OCI-LY7 (cell line): ENCODE measurements around the gene SEZ6L. TPM values are rescaled to one million over a fixed set of nuclear protein-coding genes. Genes with fewer than 3 reads are reported as not detected.

Experiments
- BruUV-seq: library from RNA; stranded (reverse); fragments of 400-500 nt; replicated peaks from 2 replicates; lab custom pipeline; 2021; lab: Mats Ljungman, UMichigan
- CTCF ChIA-PET: fragments of 300-600 bp; sonication (Branson Sonifier 250); formaldehyde crosslinking; loops from one replicate; lab custom pipeline; 2022; ENCODE audit warnings: antibody characterized with exemption; ENCODE audit not compliant: unreplicated experiment; lab: Charles Lee
- POLR2A ChIA-PET: fragments of 300-600 bp; sonication (Branson Sonifier 250); formaldehyde crosslinking; loops from one replicate; lab custom pipeline; 2022; ENCODE audit warnings: antibody characterized with exemption; lab: Charles Lee
- DNase-seq: peaks from one replicate; pipeline ENCODE4 v3.0.0-alpha.2; 2015; ENCODE audit warnings: low spot score
- H2AFZ ChIP-seq: fragments of 200-600 bp; sonication (generic), shearing (Covaris generic); 2 replicates; pipeline ENCODE4 v1.6.1; 2014; ENCODE audit warnings: mild to moderate bottlenecking, antibody characterized with exemption, low read length, moderate library complexity
- H3K27ac ChIP-seq: fragments of 200-600 bp; sonication (generic); 2 replicates; pipeline ENCODE4 v1.5.1; 2014; ENCODE audit warnings: mixed run types, low read depth, mild to moderate bottlenecking, moderate library complexity, low read length, inconsistent platforms; ENCODE audit not compliant: poor library complexity, severe bottlenecking
- H3K36me3 ChIP-seq: fragments of 200-600 bp; sonication (generic); 2 replicates; pipeline ENCODE4 v1.6.1; 2014; ENCODE audit warnings: mild to moderate bottlenecking, antibody characterized with exemption, low read length, moderate library complexity, mixed read lengths; ENCODE audit not compliant: insufficient read depth
- H3K4me1 ChIP-seq: fragments of 200-600 bp; sonication (generic); 2 replicates; pipeline ENCODE4 v1.5.1; 2014; ENCODE audit warnings: mild to moderate bottlenecking, low read length; ENCODE audit not compliant: insufficient read depth, poor library complexity, severe bottlenecking
- H3K4me2 ChIP-seq: fragments of 200-600 bp; sonication (generic); 2 replicates; pipeline ENCODE4 v1.6.1; 2014; ENCODE audit warnings: mild to moderate bottlenecking, low read length
- H3K4me3 ChIP-seq: fragments of 200-600 bp; sonication (generic); 2 replicates; pipeline ENCODE4 v1.5.1; 2014; ENCODE audit warnings: mild to moderate bottlenecking, low read depth, low read length; ENCODE audit not compliant: poor library complexity, severe bottlenecking
- H3K79me2 ChIP-seq: fragments of 200-600 bp; sonication (generic); 2 replicates; pipeline ENCODE4 v1.6.1; 2016; ENCODE audit warnings: low read depth, mild to moderate bottlenecking, low read length, moderate library complexity, mixed read lengths; ENCODE audit not compliant: insufficient read depth
- H3K9me2 ChIP-seq: fragments of 200-600 bp; sonication (generic); 2 replicates; pipeline ENCODE4 v1.6.1; 2016; ENCODE audit warnings: mild to moderate bottlenecking, low read length, mixed read lengths; ENCODE audit not compliant: insufficient read depth
- H3K9me3 ChIP-seq: fragments of 200-600 bp; sonication (generic); 2 replicates; pipeline ENCODE4 v1.6.1; 2014; ENCODE audit warnings: mild to moderate bottlenecking, mixed run types, low read length, mixed read lengths
- H4K20me1 ChIP-seq: fragments of 200-600 bp; sonication (generic); 2 replicates; pipeline ENCODE4 v1.6.1; 2014; ENCODE audit warnings: mild to moderate bottlenecking, antibody characterized with exemption, low read length, moderate library complexity, mixed read lengths; ENCODE audit not compliant: insufficient read depth
- CTCF ChIP-seq: fragments of 200-600 bp; sonication (generic); conservative IDR thresholded peaks from 2 replicates; pipeline ENCODE4 v1.5.1; 2014; ENCODE audit warnings: mild to moderate bottlenecking, antibody characterized with exemption, low read length, moderate library complexity, mixed read lengths
- EZH2phosphoT487 ChIP-seq: fragments of 200-600 bp; sonication (generic); IDR thresholded peaks from 2 replicates; pipeline ENCODE4 v1.6.1; 2018; ENCODE audit warnings: low read depth, borderline replicate concordance, mild to moderate bottlenecking, mixed run types, antibody characterized with exemption, low read length, moderate library complexity, mixed read lengths
- intact Hi-C: fragments of 100-400 bp; cut with micrococcal nuclease; formaldehyde crosslinking; loops from one replicate; pipeline ENCODE4 v1.10.0; 2022; ENCODE audit not compliant: unreplicated experiment
- total RNA-seq, 2 experiments: library from RNA; depleted of rRNA in 1 of 2; stranded (reverse); fragments of >200 nt in 1 of 2; shearing (Covaris generic) in 1 of 2; gene quantifications; 2 replicates each; pipeline ENCODE4 v1.2.3, GENCODE V29; 2014 to 2022

Gene SEZ6L
- total RNA-seq, 2 experiments from 2014 or later = not detected

- H3K4me3 ChIP-seq = no peak overlapping the region
- POLR2A ChIA-PET = interaction anchor here (0.6 kb wide), 1 partner anchor 334 kb away, joined by 5 read pairs; no protein-coding TSS in a partner anchor
- no peak overlapping the region for H3K4me2 ChIP-seq
- no peaks in the 10 kb centered on the region for H3K9me2 ChIP-seq
- H3K9me3 ChIP-seq = no peaks in the 10 kb centered on the region
- H3K36me3 ChIP-seq = no peaks in the 10 kb centered on the region
- no peaks in the 10 kb centered on the region for H3K4me1 ChIP-seq
- H4K20me1 ChIP-seq = no peaks in the 10 kb centered on the region
- DNase-seq = no peak
- H3K27ac ChIP-seq = no peak overlapping the region
- TF ChIP-seq CTCF = no peak
- TF ChIP-seq EZH2phosphoT487 = no peak
- no TSS peak for BruUV-seq
- CTCF ChIA-PET = no interaction called here
- H3K79me2 ChIP-seq = no peaks in the 10 kb centered on the region
- intact Hi-C loops = no loop called here
- no peak overlapping the region for H2AFZ ChIP-seq
Observed at GRCh38 chr22:26303475-26303874, 134.2 kb downstream of the SEZ6L start.

GRCh38 chr22:26304730-26305129, 135.5 kb downstream of the SEZ6L start:
- H4K20me1 ChIP-seq = no peaks in the 10 kb centered on the region
- H3K9me3 ChIP-seq = no peaks in the 10 kb centered on the region
- POLR2A ChIA-PET = no interaction called here
- H3K9me2 ChIP-seq = no peaks in the 10 kb centered on the region
- no peak overlapping the region for H3K4me3 ChIP-seq
- TF ChIP-seq EZH2phosphoT487 = no peak
- no peak for TF ChIP-seq CTCF
- no peak overlapping the region for H3K4me2 ChIP-seq
- intact Hi-C loops = no loop called here
- H3K4me1 ChIP-seq = no peaks in the 10 kb centered on the region
- CTCF ChIA-PET = no interaction called here
- no TSS peak for BruUV-seq
- no peak overlapping the region for H2AFZ ChIP-seq
- no peaks in the 10 kb centered on the region for H3K36me3 ChIP-seq
- no peak overlapping the region for H3K27ac ChIP-seq
- no peaks in the 10 kb centered on the region for H3K79me2 ChIP-seq
- no peak for DNase-seq

- Histone ChIP-seq H3K9me3 (no peaks in the 10 kb centered on the region), H3K4me1 (no peaks in the 10 kb centered on the region), H2AFZ (no peak overlapping the region), H3K4me2 (no peak overlapping the region), H4K20me1 (no peaks in the 10 kb centered on the region), H3K27ac (no peak overlapping the region), H3K4me3 (no peak overlapping the region), H3K79me2 (no peaks in the 10 kb centered on the region), H3K36me3 (no peaks in the 10 kb centered on the region), H3K9me2 (no peaks in the 10 kb centered on the region)
- intact Hi-C loops = no loop called here
- DNase-seq = no peak
- ChIA-PET POLR2A (no interaction called here), CTCF (no interaction called here)
- BruUV-seq = no TSS peak
- TF ChIP-seq CTCF (no peak), EZH2phosphoT487 (no peak)
Observed at GRCh38 chr22:26308467-26308866, 139.2 kb downstream of the SEZ6L start.
